Measurements from ENCODE around the gene NOX3. TPM values are rescaled to one million over a fixed set of nuclear protein-coding genes. Genes with fewer than 3 reads are reported as not detected.
"Not testable (repeated sequence)": the region's sequence is repeated elsewhere in the genome, so short reads cannot be mapped to it uniquely, and the experiment has no call there.

Gene NOX3
- polyA plus RNA-seq, 6 donors from 2014 or later: not detected

DNA sequence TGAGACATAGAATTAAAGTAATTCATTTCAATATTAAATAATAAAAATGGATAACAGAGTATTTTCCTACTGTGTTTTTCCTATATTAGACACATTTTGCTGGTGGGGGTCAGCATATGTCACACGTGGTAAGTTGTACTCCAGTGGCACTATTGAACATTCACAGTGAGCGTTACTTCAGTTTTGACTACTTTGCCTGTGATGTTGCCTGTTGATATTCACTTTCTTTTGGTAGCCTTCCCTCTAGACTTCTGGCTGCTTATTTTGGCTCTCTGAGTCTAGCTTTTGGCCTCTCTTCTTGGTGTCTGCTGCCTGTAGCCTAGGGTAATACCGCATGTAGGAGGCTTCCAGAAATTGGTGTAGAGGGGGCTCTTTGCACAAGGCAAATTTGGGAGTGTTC is 76.9 kb downstream of the NOX3 start:
- Mint-ChIP-seq H3K27me3 (no peaks in the 10 kb centered on the region), H3K36me3 (no peaks in the 10 kb centered on the region), H3K4me3 (no peak overlapping the region), H3K27ac (no peak overlapping the region), H3K9me3 (peaks cover 0 to 2% (median 0%) of the 10 kb centered on the region in 7 donors), H3K4me1 (peaks cover 0 to 15% (median 5%) of the 10 kb centered on the region in 3 donors)
- ATAC-seq (ENCODE audit: low read depth in 2 of 2): no peak
- DNase-seq: no peak

DNA sequence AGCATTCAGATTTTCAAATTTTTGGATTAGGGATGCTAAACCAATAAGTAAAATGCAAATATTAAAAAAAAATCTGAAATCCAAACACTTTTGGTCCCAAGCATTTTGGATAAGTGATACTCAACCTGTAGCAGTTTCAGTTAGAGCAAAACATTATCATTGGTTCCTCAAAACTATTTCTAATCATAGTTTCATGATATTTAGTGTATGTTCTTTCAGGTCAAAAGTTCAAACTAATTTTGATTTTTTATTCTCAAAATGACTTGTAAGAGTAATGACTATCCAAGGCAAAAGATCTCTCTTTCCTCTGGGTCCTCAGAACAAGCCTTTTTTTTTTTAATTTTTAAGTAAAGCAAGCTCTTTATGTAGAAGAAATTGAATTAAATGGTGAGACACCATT is 77.4 kb downstream of the NOX3 start:
- no peak overlapping the region for H3K4me3 Mint-ChIP-seq

DNA sequence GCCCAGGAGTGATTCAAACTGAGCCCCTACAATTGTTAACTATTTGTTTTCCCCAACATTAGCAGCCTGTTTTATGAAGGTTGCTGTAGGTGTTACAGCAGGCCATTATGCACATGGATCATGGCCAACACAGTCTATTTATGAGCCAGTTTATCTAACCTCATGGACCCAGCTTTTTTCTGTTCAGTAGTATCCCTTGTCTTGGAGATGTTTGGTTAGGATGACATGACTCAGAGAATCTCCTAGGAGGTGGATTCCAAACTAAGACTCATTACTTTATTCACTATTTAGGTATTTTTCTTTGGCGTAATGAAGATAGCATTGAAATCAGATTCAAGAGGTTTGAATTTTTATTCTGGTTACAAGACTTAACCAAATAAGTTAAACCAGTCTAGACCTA is 78.6 kb downstream of the NOX3 start:
- H3K36me3 Mint-ChIP-seq: no peaks in the 10 kb centered on the region
- no peak overlapping the region for H3K27ac Mint-ChIP-seq
- peaks cover 0 to 5% (median 4%) of the 10 kb centered on the region in 3 donors for H3K4me1 Mint-ChIP-seq
- H3K27me3 Mint-ChIP-seq: peaks cover 0 to 8% (median 0%) of the 10 kb centered on the region in 3 donors
- ATAC-seq (ENCODE audit: low read depth in 2 of 2): no peak
- H3K4me3 Mint-ChIP-seq: no peak overlapping the region
- DNase-seq: no peak
- no peaks in the 10 kb centered on the region for H3K9me3 Mint-ChIP-seq

More for the DNA sequence above, 77.4 kb downstream of the NOX3 start:
- H3K36me3 Mint-ChIP-seq: no peaks in the 10 kb centered on the region
- H3K4me1 Mint-ChIP-seq: peaks cover 0 to 15% (median 5%) of the 10 kb centered on the region in 3 donors
- ATAC-seq (ENCODE audit: low read depth in 2 of 2): no peak
- no peak for DNase-seq
- H3K9me3 Mint-ChIP-seq: no peaks in the 10 kb centered on the region
- peaks cover 0 to 2% (median 0%) of the 10 kb centered on the region in 3 donors for H3K27me3 Mint-ChIP-seq
- no peak overlapping the region for H3K27ac Mint-ChIP-seq

DNA sequence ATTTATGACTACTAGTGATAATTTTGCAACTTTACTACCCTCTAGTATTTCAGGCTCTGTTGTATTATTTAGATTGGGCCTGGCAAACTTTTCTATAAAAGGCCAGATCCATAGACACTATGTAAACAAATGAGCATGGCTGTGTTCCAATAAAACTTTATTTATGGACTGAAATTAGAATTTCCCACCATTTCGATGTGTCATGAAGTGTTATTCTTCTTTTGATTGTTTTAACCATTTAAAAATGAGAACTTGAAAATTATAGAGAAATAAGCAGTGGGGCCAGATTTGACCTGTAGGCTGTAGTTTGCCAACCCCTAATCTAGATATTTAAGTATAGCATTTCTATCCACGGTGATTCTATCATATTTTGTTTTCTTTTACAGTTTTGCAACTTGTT is 79.8 kb downstream of the NOX3 start:
- DNase-seq (no peak), ATAC-seq (ENCODE audit: low read depth in 2 of 2) (no peak)
- H3K36me3 Mint-ChIP-seq: no peaks in the 10 kb centered on the region
- peaks cover 0 to 5% (median 0%) of the 10 kb centered on the region in 3 donors for H3K4me1 Mint-ChIP-seq
- H3K27me3 Mint-ChIP-seq: peaks cover 0 to 16% (median 0%) of the 10 kb centered on the region in 3 donors
- H3K27ac Mint-ChIP-seq: no peak overlapping the region
- no peak overlapping the region for H3K4me3 Mint-ChIP-seq
- no peaks in the 10 kb centered on the region for H3K9me3 Mint-ChIP-seq

DNA sequence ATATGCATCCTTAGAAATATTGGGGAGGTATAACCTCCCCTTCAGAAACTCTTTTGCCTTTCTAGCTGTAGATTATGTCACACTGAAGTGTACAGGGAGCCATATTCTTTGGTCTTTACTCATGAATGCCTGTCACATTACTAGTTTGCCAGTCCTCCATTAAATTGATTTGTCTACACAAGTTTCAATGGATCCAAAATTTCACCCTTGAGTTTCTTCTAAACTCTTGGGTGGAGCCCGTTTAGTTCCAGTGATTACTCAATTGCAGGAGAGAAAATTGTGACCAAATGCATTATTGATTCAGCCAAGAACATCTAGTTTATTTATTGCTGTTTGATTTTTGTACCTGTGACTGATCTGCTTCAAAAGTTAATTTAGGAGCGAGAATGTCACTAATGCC is 81.0 kb downstream of the NOX3 start:
- ATAC-seq (ENCODE audit: low read depth in 2 of 2) (no peak), DNase-seq (no peak)

DNA sequence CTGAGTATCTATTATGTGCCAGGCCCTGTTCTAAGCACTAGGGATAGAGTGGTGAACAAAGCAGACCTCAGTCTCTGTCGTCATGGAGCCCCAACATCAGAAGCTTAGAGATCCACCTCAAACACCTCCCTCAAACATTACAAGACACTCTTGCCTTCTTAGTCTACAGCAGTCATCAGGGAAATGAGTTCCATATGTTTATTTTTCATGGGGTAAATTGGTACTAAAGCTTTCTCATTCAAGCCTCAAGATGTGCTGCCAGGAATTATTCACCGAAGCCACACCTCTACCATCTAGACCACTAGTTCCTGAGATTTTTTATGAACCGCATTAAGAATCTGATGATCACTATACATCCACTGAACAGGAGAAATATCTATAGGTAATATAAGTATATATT is 82.4 kb downstream of the NOX3 start:
- DNase-seq: no peak
- H3K27me3 Mint-ChIP-seq: peaks cover 0 to 22% (median 0%) of the 10 kb centered on the region in 3 donors
- no peak for ATAC-seq (ENCODE audit: low read depth in 2 of 2)
- no peaks in the 10 kb centered on the region for H3K36me3 Mint-ChIP-seq
- H3K4me3 Mint-ChIP-seq: no peak overlapping the region
- H3K9me3 Mint-ChIP-seq: no peaks in the 10 kb centered on the region
- peaks cover 0 to 5% (median 0%) of the 10 kb centered on the region in 3 donors for H3K4me1 Mint-ChIP-seq
- H3K27ac Mint-ChIP-seq: peak overlapping the region in 2 of 6 donors; percentile 21 to 59

More for the DNA sequence above, 81.0 kb downstream of the NOX3 start:
- Mint-ChIP-seq H3K27me3 (peaks cover 0 to 21% (median 0%) of the 10 kb centered on the region in 3 donors), H3K4me3 (no peak overlapping the region), H3K36me3 (no peaks in the 10 kb centered on the region), H3K4me1 (peaks cover 0 to 5% (median 0%) of the 10 kb centered on the region in 3 donors), H3K9me3 (no peaks in the 10 kb centered on the region), H3K27ac (no peak overlapping the region)

DNA sequence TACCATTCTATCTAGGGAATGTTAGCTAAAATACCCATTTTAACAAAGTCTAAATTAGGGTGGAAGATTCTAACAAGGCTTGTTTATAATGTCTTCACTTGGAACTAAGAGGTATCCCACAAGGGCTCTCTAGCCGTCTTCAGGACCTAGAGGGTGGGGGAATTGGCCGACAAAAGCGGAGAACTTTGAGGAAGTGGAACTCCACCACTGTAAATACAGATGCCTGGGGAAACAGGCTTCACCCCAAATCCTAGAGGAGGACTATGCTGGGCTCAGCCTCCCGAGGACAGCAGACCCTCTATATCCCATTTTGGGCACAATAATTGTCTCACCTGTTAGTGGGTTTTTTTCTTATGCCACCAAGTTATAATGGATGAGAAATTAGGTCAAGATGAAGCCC is 83.4 kb downstream of the NOX3 start:
- peaks cover 0 to 5% (median 0%) of the 10 kb centered on the region in 3 donors for H3K4me1 Mint-ChIP-seq
- H3K27me3 Mint-ChIP-seq: peaks cover 0 to 22% (median 0%) of the 10 kb centered on the region in 3 donors
- no peaks in the 10 kb centered on the region for H3K36me3 Mint-ChIP-seq
- no peak for ATAC-seq (ENCODE audit: low read depth in 2 of 2)
- DNase-seq: no peak
- no peak overlapping the region for H3K27ac Mint-ChIP-seq
- H3K4me3 Mint-ChIP-seq: no peak overlapping the region
- no peaks in the 10 kb centered on the region for H3K9me3 Mint-ChIP-seq

DNA sequence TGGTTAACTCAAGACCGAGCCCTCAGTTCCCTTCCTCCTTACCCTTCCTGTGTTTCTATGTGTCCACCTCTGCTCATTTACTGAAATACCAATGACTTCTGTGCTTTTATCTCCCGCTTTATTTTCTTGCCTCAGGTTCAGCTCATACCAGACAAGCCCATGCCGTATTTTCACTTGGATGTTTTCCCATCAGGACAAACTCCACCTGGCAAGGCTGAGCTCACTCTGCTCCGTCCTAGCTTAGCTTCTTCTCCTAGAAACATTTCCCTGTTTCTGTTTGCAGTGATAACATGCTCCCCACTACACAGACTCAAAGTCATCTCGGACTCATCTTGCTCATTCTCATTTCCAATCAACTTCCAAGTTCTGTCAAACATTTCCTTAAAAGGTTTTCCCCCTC is 84.4 kb downstream of the NOX3 start:
- H3K4me1 Mint-ChIP-seq: no peaks in the 10 kb centered on the region
- H3K9me3 Mint-ChIP-seq: peaks cover 0 to 3% (median 0%) of the 10 kb centered on the region in 7 donors
- peak overlapping the region in 1 of 6 donors; percentile 16 for H3K27ac Mint-ChIP-seq
- DNase-seq (no peak), ATAC-seq (ENCODE audit: low read depth in 2 of 2) (no peak)
- peaks cover 0 to 22% (median 0%) of the 10 kb centered on the region in 3 donors for H3K27me3 Mint-ChIP-seq
- H3K36me3 Mint-ChIP-seq: peaks cover 0 to 5% of the 10 kb centered on the region in 2 donors
- no peak overlapping the region for H3K4me3 Mint-ChIP-seq

DNA sequence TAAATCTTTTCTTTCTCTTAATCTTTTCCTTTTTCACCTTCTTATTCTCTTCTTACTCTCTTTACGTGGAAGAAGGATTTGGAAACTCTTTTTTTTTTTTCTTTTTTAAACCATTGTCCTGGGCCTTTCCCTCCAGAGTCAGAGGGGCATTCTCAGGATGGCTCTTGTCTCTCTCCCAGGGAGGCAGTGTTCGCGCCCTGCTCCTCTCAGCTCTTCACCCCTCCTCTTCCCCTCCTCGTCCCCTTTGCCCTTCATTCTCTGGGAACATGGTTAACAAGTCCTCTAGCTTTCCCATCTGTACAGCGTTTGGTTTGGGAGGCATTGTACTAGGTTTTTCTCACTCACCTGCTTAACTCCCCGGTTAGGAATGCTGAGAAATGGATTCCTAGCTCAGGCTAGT is 89.3 kb downstream of the NOX3 start:
- DNase-seq: no peak
- H3K4me3 Mint-ChIP-seq: no peak overlapping the region
- no peak for ATAC-seq (ENCODE audit: low read depth in 2 of 2)
- H3K4me1 Mint-ChIP-seq: no peaks in the 10 kb centered on the region
- H3K27ac Mint-ChIP-seq: no peak overlapping the region
- H3K36me3 Mint-ChIP-seq: peaks cover 0 to 6% of the 10 kb centered on the region in 2 donors
- peaks cover 0 to 9% (median 0%) of the 10 kb centered on the region in 3 donors for H3K27me3 Mint-ChIP-seq
- H3K9me3 Mint-ChIP-seq: peaks cover 0 to 4% (median 0%) of the 10 kb centered on the region in 7 donors

DNA sequence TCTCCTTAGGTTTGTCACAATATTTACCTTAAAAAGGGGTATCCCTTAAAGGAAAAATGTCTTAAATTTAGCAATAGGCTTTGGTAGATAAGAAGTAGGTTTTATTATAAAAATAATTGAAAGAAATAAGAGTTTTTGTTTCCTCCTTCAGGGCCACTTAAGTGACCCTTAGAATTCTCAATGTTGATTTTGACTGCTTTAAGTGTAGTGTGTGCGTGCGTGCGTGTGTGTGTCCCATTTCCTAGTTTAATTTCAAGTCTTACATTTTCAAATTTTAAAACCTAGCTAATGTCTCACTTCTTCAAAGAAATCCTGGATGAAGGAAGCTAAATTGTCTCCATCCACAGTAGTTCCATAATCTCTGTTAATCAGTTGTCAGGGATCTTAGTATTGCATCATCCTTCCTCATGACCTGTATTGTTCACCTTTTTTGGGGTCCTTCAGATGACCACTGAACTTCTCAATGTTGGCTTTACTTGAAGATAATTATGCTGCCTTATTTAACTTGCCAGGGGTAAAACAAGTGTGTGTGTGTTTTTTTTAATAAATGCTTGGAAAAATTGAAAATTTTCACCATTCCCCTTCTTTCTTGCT is 90.7 kb downstream of the NOX3 start:
- Mint-ChIP-seq H3K4me1 (no peaks in the 10 kb centered on the region), H3K9me3 (peaks cover 0 to 10% (median 2%) of the 10 kb centered on the region in 7 donors), H3K4me3 (no peak overlapping the region), H3K27me3 (peaks cover 0 to 4% (median 0%) of the 10 kb centered on the region in 3 donors), H3K27ac (no peak overlapping the region), H3K36me3 (peaks cover 0 to 6% of the 10 kb centered on the region in 2 donors)
- DNase-seq (no peak), ATAC-seq (ENCODE audit: low read depth in 2 of 2) (no peak)

DNA sequence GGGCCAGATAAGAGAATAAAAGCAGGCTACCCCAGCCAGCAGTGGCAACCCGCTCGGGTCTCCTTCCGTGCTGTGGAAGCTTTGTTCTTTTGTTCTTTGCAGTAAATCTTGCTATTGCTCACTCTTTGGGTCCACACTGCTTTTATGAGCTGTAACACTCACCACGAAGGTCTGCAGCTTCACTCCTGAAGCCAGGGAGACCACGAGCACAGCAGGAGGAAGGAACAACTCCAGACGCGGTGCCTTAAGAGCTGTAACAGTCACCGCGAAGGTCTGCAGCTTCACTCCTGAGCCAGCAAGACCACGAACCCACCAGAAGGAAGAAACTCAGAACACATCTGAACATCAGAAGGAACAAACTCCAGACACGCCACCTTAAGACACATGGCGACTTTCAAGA is 91.6 kb downstream of the NOX3 start:
- not testable (repeated sequence) for H3K4me1 Mint-ChIP-seq; DNase-seq; H3K36me3 Mint-ChIP-seq; ATAC-seq (ENCODE audit: low read depth in 2 of 2); H3K27me3 Mint-ChIP-seq; H3K4me3 Mint-ChIP-seq
- peak overlapping the region in 1 of 6 donors; percentile 9 for H3K27ac Mint-ChIP-seq
- H3K9me3 Mint-ChIP-seq: peaks cover 2 to 11% (median 2%) of the 10 kb centered on the region in 7 donors

DNA sequence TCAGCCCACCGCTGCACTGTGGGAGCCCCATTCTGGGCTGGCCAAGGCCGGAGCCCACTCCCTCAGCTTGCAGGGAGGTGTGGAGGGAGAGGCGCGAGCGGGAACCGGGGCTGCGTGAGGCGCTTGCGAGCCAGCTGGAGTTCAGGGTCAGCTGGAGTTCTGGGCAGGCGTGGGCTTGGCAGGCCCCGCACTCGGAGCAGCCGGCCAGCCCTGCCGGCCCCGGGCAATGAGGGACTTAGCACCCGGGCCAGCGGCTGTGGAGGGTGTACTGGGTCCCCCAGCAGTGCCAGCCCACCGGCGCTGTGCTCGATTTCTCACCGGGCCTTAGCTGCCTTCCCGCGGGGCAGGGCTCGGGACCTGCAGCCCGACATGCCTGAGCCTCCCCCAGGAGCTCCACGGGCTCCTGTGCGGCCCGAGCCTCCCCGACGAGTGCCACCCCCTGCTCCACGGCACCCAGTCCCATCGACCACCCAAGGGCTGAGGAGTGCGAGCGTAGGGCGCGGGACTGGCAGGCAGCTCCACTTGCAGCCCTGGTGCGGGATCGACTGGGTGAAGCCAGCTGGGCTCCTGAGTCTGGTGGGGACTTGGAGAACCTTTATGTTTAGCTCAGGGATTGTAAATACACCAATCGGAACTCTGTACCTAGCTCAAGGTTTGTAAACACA is 92.5 kb downstream of the NOX3 start:
- DNase-seq; H3K27ac Mint-ChIP-seq; H3K27me3 Mint-ChIP-seq; H3K36me3 Mint-ChIP-seq; H3K4me3 Mint-ChIP-seq; H3K4me1 Mint-ChIP-seq; ATAC-seq (ENCODE audit: low read depth in 2 of 2): not testable (repeated sequence)
- H3K9me3 Mint-ChIP-seq: peaks cover 2 to 11% (median 2%) of the 10 kb centered on the region in 7 donors

DNA sequence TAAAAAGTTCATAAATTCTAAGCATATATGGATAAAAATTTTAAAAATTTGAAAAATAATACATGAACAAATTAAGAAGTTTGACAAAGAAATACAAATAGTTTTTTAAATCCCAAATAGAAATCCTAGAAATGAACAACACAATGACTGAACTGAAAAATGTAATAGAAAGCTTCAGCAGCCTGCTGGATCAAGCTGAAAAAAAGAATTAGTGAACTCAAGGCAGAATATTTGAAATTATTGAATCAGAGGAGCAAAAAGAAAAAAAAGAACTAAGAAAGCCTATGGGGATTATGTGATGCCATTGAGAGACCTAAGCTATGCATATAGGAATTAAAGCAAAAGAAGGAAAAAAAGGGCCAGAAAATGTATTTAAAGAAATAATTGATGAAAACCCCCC is 101.5 kb downstream of the NOX3 start:
- H3K36me3 Mint-ChIP-seq: peaks cover 6 to 15% of the 10 kb centered on the region in 2 donors
- ATAC-seq (ENCODE audit: low read depth in 2 of 2): no peak
- peaks cover 8 to 19% (median 16%) of the 10 kb centered on the region in 3 donors for H3K4me1 Mint-ChIP-seq
- peaks cover 9 to 32% (median 24%) of the 10 kb centered on the region in 7 donors for H3K9me3 Mint-ChIP-seq
- no peak for DNase-seq
- H3K27me3 Mint-ChIP-seq: no peaks in the 10 kb centered on the region
- H3K4me3 Mint-ChIP-seq: no peak overlapping the region
- no peak overlapping the region for H3K27ac Mint-ChIP-seq

DNA sequence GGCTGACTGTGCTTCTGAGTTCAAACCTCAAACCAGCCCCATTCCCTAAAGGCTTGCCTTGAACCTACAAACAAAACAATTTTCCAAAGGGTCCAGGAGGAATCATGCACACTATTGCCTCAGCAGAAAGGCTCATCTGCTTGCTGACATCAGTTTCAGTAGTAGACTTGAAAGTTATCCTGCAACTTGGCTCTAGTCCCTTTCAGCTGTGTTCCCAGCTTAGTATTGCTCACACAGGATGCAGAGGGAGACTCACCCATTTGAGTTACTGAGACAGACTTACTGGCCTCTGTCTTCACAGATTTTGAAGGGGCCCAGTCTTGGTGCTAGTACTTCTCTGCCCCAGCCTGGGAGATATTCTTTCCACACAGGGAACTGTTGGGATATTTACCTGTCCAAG is 102.8 kb downstream of the NOX3 start:
- Mint-ChIP-seq H3K36me3 (peaks cover 6 to 22% of the 10 kb centered on the region in 2 donors), H3K27me3 (no peaks in the 10 kb centered on the region), H3K4me3 (no peak overlapping the region), H3K27ac (no peak overlapping the region), H3K9me3 (peaks cover 11 to 36% (median 31%) of the 10 kb centered on the region in 7 donors), H3K4me1 (peaks cover 8 to 29% (median 23%) of the 10 kb centered on the region in 3 donors)
- DNase-seq (no peak), ATAC-seq (ENCODE audit: low read depth in 2 of 2) (no peak)

All from naive B cell (primary cell).